SK-N-MC (cell line): ENCODE results near the gene FLT1.

ENCODE experiments used
- EZH2 ChIP-seq: fragments of 200-600 bp; sonication (generic); IDR thresholded peaks from one replicate; pipeline ENCODE4 v1.6.1; 2017; ENCODE audit warnings: antibody characterized with exemption
- FOXP2 ChIP-seq: optimal IDR thresholded peaks from 2 replicates; pipeline ENCODE3; 2011; ENCODE audit warnings: mild to moderate bottlenecking, moderate library complexity; ENCODE audit not compliant: insufficient read depth; ENCODE audit errors: extremely low read length, control extremely low read depth
- POLR2AphosphoS5 ChIP-seq: IDR thresholded peaks from 2 replicates; pipeline ENCODE4 v1.6.1; 2012; ENCODE audit warnings: mild to moderate bottlenecking, low read depth, low read length, borderline replicate concordance

DNA sequence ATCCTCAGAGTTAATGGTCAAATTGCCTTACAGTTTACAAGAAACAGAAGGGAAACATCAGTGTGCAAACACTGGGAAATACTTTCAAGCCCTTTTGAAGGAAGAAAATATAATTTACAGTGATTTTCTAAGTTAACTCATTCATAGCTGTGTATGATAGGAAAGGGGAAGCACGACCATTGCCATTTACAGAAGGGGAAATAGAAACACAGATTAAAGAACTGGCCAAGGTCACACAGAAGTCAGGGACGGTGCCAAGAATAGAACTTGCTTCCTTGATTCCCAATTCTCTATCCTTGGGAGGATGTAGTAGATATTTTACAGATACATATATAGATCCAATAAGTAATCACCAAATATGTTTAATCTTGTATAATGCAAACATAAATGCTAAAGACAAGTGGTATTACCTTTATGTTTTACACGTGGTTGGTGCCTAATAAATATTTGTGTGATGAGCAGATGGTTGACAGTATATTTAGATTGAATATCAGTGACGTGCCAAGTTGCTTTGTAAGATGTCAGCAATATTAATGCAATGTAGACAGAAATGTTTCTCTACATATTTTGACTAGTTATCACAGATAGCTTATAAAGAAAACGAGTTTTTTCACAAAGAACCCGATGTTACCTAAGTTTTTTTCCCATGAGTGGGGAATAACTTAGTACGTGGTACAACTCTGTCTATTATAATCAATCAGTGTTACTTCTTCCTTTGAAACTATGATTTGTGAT is 73.1 kb downstream of the FLT1 start:
- no peak for TF ChIP-seq EZH2
- no peak for TF ChIP-seq POLR2AphosphoS5
- no peak for TF ChIP-seq FOXP2
